Activated CD4-positive, alpha-beta T cell treated with anti-CD3 and anti-CD28 coated beads, Interleukin-2, amount 50 U/mL, for 4 hours (primary cell): ENCODE data around the gene BHLHE23.
"Not testable (repeated sequence)": the region's sequence is repeated elsewhere in the genome, so short reads cannot be mapped to it uniquely, and the experiment has no call there.

Experiments used
- DNase-seq, 2 experiments: peaks; one replicate each; pipeline ENCODE4 v3.0.0-alpha.2; 2020

Gene BHLHE23

DNA sequence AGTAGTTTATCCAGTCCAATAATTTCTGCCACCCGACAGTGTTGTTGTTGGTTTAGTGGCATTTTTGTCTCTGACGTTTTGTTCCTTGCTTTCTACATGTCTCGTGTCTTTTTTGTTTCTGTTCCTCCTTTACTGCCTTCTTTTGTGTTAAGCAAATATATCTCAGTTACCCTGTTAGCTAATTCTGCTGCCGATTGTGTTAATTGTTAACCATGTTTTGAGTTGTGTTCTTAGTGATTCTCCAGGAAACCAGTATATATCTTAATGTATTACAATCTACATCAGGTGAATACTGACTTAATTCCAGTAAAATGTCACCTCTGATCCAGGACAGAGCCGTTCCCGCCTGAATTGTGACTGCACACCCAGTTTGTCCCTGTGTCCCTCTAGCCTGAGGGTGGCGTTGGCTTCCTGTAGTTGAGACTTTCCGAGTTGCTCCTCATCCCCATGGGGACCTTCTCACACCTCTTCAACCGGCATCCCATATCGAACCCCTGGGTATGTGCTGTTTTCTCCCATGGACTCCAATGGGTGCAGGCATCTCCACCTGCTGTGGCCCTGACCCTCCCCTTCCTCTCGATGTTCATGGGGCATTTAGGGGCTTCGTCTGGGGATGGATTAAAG lies 35.8 kb upstream of the BHLHE23 start:
- DNase-seq, result no peak

DNA sequence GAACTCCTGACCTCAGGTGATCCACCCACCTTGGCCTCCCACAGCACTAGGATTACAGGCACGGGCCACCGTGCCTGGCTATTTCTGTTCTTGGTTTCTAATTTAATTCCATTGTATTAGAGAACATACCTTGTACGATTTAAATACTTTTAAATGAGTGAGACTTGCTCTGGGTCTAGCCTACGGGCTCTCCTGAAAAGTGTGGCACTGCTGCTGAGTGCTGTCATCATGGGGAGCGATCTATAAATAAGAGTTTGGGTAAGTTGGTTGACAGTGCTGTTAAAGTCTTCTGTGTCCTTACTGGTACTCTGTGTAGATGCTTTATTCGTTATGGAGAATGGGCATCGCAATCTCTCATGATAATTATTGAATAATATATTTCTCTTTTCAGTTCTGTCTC lies 35.0 kb upstream of the BHLHE23 start:
- DNase-seq, result no peak

DNA sequence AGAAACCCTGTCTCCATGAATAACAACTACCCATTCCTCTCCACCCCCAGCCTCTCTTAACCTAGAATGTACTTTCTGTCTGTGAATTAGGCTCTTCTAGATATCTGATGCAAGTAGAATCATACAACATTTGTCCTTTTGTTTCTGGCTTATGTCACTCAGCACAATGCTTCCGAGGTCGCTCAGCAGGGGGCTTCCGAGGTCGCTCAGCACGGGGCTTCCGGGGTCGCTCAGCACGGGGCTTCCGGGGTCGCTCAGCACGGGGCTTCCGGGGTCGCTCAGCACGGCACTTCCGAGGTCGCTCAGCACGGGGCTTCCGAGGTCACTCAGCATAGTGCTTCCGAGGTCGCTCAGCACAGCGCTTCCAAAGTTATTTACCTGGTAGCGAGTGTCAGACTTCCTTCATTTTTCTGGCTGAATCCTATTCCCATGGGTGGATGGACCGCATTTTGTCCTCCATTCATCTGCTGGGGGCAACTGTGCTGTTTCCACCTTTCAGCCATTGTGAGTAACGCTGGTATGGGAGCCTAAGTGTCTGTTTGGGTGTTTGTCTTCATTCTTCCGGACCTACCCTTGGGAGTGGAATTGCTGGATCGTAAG lies 31.0 kb upstream of the BHLHE23 start:
- DNase-seq, result no peak

DNA sequence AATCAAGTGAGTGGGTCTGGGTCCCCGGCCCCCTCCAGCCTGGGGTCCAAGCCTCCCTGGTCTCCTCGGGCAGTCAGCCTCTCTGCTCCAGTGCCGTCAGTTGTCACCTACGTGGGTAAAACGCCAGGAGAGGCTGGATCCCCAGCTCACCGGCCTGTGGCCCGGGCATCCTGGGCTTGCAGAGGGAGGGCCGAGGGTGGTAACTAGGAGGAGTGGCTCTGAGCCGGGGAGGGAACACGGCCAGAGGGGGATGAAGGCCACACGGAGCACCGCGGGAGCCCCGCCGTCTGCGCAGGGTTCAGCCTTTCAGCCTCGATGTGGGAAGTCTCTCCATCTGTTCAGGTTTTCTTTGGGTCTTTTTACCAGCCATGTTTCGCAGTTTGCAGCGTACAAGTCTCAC lies 29.5 kb upstream of the BHLHE23 start:
- no peak for DNase-seq

DNA sequence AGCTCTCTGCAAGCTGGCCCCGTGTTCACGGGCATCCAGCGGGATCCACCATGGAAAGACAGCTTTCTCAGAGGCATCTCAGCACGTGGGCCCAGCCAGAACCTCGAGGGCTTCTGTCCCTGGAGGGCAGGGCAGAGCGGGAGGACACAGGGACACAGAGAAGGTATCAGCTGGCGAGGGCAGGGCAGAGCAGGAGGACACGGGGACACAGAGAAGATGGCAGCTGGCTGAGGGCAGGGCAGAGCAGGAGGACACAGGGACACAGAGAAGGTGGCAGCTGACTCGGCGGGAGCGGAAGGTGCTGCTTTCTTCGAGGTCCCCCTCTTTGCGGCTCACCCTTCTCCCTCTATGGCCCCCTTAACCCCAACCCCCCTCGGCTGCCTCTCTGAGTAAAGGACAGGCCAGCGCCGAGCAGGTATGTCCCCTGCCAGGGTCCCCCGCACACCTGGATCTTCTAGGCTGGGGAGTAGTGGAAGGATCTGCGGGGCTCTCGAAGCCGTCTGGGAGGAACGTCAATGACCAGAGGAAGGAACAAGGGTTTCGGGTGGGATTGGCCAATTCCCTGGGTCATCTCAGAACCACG lies 28.9 kb upstream of the BHLHE23 start:
- no peak for DNase-seq

GRCh38 chr20:63034710-63035602 lies 28.2 kb upstream of the BHLHE23 start:
- not testable (repeated sequence) for DNase-seq

DNA sequence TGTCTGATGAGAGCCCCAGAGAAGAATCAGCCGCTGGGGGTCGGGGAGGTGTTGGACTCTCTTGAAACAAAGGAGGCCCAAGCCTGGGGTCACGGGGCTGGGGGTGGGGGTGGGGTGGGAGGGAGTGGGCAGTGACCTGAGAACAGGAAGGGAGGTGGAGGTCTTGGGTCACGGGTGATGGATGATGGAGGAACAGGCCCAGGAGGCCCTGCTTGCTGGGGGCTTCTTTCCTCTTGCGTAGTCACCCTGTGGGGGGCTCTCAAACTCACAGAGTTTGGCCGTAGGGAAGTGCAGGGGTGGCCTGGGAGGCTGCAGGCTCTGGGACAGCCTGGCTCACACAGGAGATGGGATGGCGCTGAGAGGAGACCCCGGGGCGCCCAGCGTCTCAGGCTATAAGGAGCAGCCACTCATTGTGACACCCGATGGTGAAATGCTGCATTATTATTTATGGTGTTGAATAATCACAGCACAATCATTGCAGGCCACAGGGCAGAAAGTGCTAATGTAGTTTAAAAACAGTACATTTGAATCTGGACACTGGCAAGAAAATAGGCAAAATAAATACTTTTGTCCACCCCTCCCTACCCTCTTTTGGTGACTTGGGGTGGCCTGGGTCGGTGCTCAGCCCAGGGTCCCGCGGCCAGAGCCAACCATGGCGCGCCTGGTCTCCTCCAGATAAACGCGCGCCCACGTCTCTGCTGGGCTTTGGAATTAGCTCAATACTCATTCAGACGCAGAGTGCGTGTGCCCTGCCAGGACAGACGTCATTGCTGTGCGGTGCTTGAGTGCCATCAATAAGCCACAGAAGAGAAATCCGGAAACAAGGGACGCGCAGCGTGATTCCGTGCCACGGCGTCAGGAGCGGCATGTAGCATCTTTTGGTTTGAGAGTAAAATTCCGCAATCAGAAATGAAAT lies 27.3 kb upstream of the BHLHE23 start:
- DNase-seq, result no peak

DNA sequence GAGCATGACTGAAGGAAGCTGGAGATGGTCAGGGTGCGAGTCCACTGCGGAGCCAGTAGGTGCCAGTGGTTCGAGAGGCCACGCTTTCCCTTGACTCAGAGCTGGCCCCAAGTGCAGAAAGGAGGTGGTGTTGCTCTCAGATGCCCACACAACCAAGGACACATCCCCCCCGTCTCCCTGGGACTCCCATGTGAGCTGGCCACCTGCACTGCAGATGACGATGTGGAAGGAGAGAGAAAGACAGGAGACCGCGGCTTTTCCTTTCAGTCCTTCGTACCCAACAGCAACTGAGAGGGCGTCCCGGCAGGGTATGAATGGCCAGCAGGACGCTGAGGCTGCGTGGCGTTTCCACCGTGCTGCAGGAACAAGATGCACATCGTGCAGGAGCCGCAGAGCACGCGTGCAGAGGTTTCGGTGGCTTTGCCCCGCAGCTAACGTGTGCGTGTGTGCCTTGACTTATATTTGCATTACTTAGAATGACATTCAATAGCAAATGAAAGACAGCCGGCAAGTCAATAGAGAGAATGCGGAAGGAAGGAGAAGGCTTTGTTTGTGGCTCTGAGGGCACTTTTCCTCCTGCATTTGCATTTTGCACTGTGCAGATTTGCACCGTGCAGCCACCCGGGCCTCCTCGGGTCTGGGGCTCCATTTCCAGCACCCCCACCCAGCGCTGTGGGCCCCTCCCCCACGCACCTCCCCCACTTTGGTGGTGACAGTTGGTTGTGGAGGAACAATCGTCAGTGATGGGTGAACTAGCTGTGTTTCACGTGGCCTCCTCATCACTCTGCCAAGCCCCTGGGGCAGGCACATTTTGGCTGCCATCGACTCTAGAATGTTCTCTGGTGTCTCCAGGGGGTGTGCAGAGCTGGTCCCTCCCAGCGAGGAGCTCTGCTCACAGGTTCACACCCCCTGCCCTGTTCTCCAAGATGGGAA lies 26.4 kb upstream of the BHLHE23 start:
- no peak for DNase-seq

DNA sequence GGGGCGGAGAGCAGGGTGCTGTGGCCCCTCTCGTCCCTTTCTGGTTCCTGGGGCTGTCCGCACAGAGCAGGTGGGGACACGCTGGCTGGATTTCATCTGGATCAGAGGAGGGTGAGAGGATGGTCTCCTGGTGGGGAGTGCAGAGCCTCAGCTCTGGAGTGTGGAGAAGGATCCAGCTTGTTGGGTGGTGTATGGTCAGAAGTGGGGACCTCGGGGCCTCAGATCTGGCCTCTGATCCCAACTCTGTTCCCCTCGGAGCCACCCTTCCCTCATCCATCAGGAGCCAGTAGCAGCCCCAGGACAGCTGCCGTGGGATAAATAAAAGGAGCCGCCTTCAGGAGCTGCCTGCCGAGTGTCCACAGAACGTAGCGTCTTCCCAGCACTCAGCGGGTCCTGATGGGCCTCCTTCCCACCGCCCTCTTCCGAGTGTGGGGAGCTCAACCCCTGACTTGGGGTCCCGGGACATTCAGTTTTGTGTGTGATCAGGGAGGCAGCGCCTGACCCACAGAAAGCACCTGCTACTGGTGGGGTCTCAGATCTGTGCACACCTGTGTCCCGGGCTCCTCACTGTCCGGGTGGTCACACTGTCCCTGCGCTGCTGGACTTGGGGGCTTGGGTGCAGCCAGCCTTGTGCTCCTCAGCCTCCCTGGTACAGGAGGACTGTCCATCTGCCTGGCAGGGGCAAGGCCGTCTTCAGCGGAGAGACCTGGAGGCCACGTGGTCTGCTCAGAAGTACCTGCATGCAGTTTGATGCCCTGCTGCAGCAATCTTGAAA lies 25.4 kb upstream of the BHLHE23 start:
- DNase-seq, result no peak

DNA sequence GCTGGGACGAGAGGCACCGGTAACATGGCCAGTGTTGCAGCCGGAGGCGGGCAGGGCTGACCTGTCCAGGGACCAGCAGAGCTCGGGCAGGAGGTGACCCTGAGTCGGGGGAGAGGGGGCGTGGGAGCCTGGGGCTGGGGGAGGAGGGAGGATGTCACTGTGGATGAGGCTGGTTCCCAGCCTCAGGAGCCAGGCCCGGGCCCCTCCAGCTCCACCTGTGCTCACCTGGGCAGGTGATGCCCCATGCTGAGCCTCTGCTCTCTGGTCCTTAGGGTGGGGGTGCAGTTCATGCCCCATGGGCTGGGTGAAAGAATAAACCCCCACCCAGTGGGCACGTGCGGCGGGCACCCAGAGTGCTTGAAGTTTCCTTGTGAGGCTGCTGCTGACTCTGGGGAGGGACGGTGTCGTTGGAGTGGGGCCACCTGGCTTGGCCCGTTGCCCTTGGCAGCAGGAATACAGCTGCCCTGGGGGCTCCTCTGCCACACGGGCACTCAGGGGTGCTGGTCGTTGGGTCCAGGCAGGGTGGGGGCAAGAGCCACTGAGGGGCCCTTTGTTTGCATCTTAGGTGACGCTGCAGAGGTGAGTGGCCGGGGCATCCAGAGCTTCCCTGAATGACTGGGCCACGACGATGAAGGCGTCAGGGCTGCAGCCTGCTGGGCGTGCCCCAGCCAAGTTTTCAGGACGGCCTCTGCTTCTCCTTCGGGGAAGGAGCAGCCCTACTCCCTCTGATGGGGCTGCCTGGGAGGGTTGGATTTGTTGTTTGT lies 24.7 kb upstream of the BHLHE23 start:
- no peak for DNase-seq

- no peak for DNase-seq
Measured at GRCh38 chr20:63029358-63030121, 22.8 kb upstream of the BHLHE23 start.

DNA sequence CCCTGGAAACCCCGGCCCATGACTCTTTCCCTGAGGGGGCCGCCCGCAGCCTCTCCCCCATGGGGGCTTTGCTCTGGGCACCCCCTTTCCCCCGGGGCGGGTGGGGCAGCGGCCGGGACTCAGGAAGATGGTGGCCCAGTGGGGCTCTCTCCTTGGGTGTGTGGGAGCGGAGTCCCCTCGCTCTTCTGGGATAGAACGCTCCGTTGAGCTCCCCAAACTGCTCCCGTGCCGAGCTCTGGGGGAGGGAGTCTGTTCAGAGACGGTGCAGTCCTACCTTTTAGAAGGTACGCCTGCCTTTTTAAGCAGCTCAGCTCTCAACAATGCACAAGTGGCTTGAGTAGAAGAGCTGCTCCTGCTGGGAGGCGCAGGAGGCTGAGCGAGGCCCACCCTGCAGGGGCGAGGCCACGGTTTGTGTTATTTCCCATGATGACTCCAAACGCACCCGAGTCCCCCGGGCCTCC lies 21.7 kb upstream of the BHLHE23 start:
- no peak for DNase-seq

DNA sequence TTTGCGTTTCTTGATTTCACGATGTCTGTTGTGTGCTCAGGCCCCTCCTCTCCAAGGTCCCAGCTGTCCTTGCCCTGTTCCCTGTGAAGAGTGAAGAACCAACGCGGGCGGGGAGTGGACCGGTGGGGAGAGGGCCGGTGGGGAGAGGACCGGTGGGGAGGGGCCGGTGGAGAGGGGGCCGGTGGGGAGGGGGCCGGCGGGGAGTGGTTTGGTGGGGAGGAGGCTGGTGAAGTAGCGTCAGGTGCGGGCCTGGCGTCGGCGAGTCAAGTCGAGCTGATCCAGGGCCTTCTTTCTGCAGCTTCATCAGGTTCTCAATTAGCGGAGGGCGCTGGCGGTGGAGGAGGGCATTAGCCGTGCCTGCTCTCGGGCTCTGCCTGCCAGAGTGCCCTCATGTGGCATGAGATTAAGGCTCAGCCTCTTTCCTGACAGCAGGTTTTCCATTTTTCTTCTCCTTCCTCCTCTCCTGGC lies 21.2 kb upstream of the BHLHE23 start:
- DNase-seq, result no peak

DNA sequence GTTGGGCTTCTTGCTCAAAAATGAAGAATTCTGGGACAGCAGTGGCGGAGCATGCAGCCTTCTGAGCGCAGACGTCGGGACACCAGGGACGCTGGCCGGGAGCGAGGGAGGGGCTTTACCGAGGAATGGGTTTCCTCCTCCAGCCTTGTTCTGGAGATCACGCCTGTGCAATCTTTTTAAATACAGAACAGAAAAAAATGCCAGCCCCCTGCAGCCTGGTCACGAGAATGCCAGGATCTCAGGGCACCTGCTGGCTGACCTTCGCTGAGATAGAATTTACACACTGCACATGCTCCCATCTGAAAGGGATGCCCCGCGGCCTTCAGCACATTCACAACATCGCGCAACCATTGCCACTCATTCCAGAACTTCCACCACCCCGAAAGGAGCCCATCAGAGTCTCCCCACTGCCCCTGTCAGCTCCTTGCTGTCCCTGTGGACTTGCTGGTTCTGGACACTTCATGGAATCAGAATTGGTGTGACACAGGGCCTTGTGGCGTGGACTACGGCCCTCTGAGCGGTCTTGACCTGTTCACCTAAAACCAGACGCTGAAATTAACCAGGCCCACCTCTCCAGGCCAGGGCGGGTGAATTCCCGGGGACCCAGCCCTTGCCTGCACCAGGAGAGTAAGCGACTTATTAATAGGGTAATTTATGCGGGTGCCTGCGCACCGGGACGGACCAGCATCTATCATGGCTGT lies 20.6 kb upstream of the BHLHE23 start:
- DNase-seq, result no peak

- DNase-seq, result no peak
Measured at GRCh38 chr20:63026582-63027165, 19.9 kb upstream of the BHLHE23 start.

- no peak for DNase-seq
Measured at GRCh38 chr20:63025534-63026331, 19.0 kb upstream of the BHLHE23 start.
